Body of pancreas (tissue), 4 donors: ENCODE results near the gene DDAH2. TPM values are rescaled to one million over a fixed set of nuclear protein-coding genes. Genes with fewer than 3 reads are reported as not detected.

ENCODE experiments used
- ATAC-seq: fragments of 150-250 bp; one replicate; pipeline ENCODE4 v1.9.1; 2016
- DNase-seq, 4 donors: peaks; one replicate each; pipeline ENCODE4 v3.0.0-alpha.2; 2019
- H3K27ac ChIP-seq, 4 donors: fragments of 200-600 bp; sonication (generic); 1 replicate in 3 of 4; 2 replicates in 1 of 4; pipeline versions ENCODE4 v1.5.1 to v1.6.1; 2016 to 2019; ENCODE audit warnings: mild to moderate bottlenecking in 1 of 4, mixed read lengths in 1 of 4, moderate library complexity in 1 of 4
- H3K27me3 ChIP-seq, 2 donors: fragments of 200-600 bp; sonication (generic); one replicate each; pipeline ENCODE4 v1.6.0; 2016; ENCODE audit warnings: mild to moderate bottlenecking in 1 of 2
- H3K36me3 ChIP-seq, 2 donors: fragments of 200-600 bp; sonication (generic); replicated peaks in 1 of 2; 2 replicates each; pipeline ENCODE4 v1.5.1; 2016; ENCODE audit warnings: low read depth in 2 of 2; ENCODE audit not compliant: insufficient read depth in 1 of 2
- H3K4me1 ChIP-seq: fragments of 200-600 bp; sonication (generic); one replicate; pipeline ENCODE4 v1.6.0; 2016
- H3K4me3 ChIP-seq, 2 donors: fragments of 200-600 bp; sonication (generic); 1 replicate in 1 of 2; 2 replicates in 1 of 2; pipeline ENCODE4 v1.5.1; 2016 to 2019
- H3K9me3 ChIP-seq, 3 donors: fragments of 200-600 bp; sonication (generic); 1 replicate in 2 of 3; 2 replicates in 1 of 3; pipeline ENCODE4 v1.5.1; 2016
- CTCF ChIP-seq, 7 experiments: fragments of 450-650 bp in 4 of 7; fragments of 200-600 bp in 3 of 7; sonication (generic) in 3 of 7; IDR thresholded peaks; one replicate each; pipeline ENCODE4 v1.5.1; 2016 to 2019; ENCODE audit warnings: antibody characterized with exemption in 7 of 7
- POLR2A ChIP-seq, 3 donors: fragments of 450-650 bp; IDR thresholded peaks; one replicate each; pipeline ENCODE4 v1.6.1; 2016; ENCODE audit warnings: antibody characterized with exemption in 3 of 3, mild to moderate bottlenecking in 2 of 3
- WGBS, 2 donors: methylation state at CpG; one replicate each; pipeline ENCODE4 v1.1.5; 2017; 5-methylcytosine and 5-hydroxymethylcytosine counted together
- intact Hi-C: fragments of 100-400 bp; cut with DNase I; formaldehyde crosslinking; loops from one replicate; pipeline ENCODE4 v1.15.1; 2023
- total RNA-seq, 2 donors: library from RNA; depleted of rRNA; stranded (reverse); fragments of >200 nt; gene quantifications; one replicate each; pipeline ENCODE4 v1.1.0, GENCODE V29; 2016

DDAH2 gene
- total RNA-seq, 2 donors from 2014 or later: 23.6 to 40.5 TPM

- TF ChIP-seq POLR2A (IDR thresholded peaks at IDR 0.05) (no peak), CTCF (IDR thresholded peaks at IDR 0.05) (no peak)
- H3K4me3 ChIP-seq: no peak overlapping the region
- peaks cover 0 to 13% of the 10 kb centered on the region in 2 donors for H3K36me3 ChIP-seq
- no peaks in the 10 kb centered on the region for H3K9me3 ChIP-seq
- H3K27me3 ChIP-seq: no peaks in the 10 kb centered on the region
- H3K27ac ChIP-seq: no peak overlapping the region
- intact Hi-C loops: no loop called here
- H3K4me1 ChIP-seq: peaks cover 14% of the 10 kb centered on the region
- 75 to 82% methylated on average over 5 of the region's 5 CpGs for WGBS, 2 donors
- no peak for ATAC-seq
- no peak for DNase-seq
These were observed 42.6 kb downstream of the DDAH2 start for GRCh38 chr6:31686483-31686882.

- 64 to 76% methylated on average over 13 of the region's 13 CpGs for WGBS, 2 donors
- no peak for TF ChIP-seq POLR2A (IDR thresholded peaks at IDR 0.05)
- TF ChIP-seq CTCF (IDR thresholded peaks at IDR 0.05): no peak
- peaks cover 0 to 8% of the 10 kb centered on the region in 2 donors for H3K36me3 ChIP-seq
- intact Hi-C loops: loop anchor here (5.0 kb wide), 1 partner anchor 269 kb away; no protein-coding TSS in a partner anchor
- peaks cover 27% of the 10 kb centered on the region for H3K4me1 ChIP-seq
- H3K27me3 ChIP-seq: no peaks in the 10 kb centered on the region
- no peak for DNase-seq
- no peak for ATAC-seq
- peak overlapping the region in 2 of 4 donors; percentile 31 to 60 for H3K27ac ChIP-seq
- H3K4me3 ChIP-seq: no peak overlapping the region
- no peaks in the 10 kb centered on the region for H3K9me3 ChIP-seq
These were observed 45.5 kb downstream of the DDAH2 start for GRCh38 chr6:31683591-31683990.

- Histone ChIP-seq H3K9me3 (no peaks in the 10 kb centered on the region), H3K4me1 (peaks cover 27% of the 10 kb centered on the region), H3K27me3 (no peaks in the 10 kb centered on the region), H3K36me3 (no peaks in the 10 kb centered on the region), H3K4me3 (peak overlapping the region in 1 of 2 donors; percentile 18), H3K27ac (peak overlapping the region in 3 of 4 donors; percentile 59 to 82 (median 70))
- intact Hi-C loops: loop anchor here (5.0 kb wide), 1 partner anchor 271 kb away; no protein-coding TSS in a partner anchor
- ATAC-seq (peak; percentile 51), DNase-seq (peak; percentile 33 to 61 (median 42))
- peak in 2 of 7 experiments; percentile 6 to 37 for TF ChIP-seq CTCF (IDR thresholded peaks at IDR 0.05)
- TF ChIP-seq POLR2A (IDR thresholded peaks at IDR 0.05): peak in 2 of 3 donors; percentile 48 to 49
- 0 to 3% methylated on average over 3 to 29 of the region's 40 CpGs for WGBS, 2 donors
These were observed 47.9 kb downstream of the DDAH2 start for GRCh38 chr6:31681135-31681671.

GRCh38 chr6:31680226-31681134 is 48.6 kb downstream of the DDAH2 start, which contains the start of gene LY6G5C:
Gene LY6G5C (minus strand): TSS chr6:31681067. CDS start chr6:31680373, 694 bp downstream.
- peak within 1 kb of the TSS in 3 of 4 donors; percentile 59 to 82 (median 70) for H3K27ac ChIP-seq
- TF ChIP-seq CTCF (IDR thresholded peaks at IDR 0.05) (peak; percentile 34 to 87 (median 81)), POLR2A (IDR thresholded peaks at IDR 0.05) (peak in 2 of 3 donors; percentile 38 to 48)
- DNase-seq: peak; percentile 84 to 88 (median 86)
- peak; percentile 89 for ATAC-seq
- 7 to 11% methylated on average over 15 to 17 of the region's 17 CpGs for WGBS, 2 donors
- peaks cover 27% of the 10 kb centered on the region for H3K4me1 ChIP-seq
- H3K36me3 ChIP-seq: no peaks in the 10 kb centered on the region
- no peaks in the 10 kb centered on the region for H3K9me3 ChIP-seq
- intact Hi-C loops: loop anchor here (5.0 kb wide), 1 partner anchor 272 kb away; no protein-coding TSS in a partner anchor
- no peaks in the 10 kb centered on the region for H3K27me3 ChIP-seq
- H3K4me3 ChIP-seq: peak within 1 kb of the TSS in 1 of 2 donors; percentile 18
